Fibroblast of skin of left biceps (primary cell): ENCODE results near the gene S100PBP.
"Not testable (repeated sequence)": the region's sequence is repeated elsewhere in the genome, so short reads cannot be mapped to it uniquely, and the experiment has no call there.

Source experiments
- DNase-seq, 2 experiments: peaks; one replicate each; pipeline ENCODE4 v3.0.0-alpha.2; 2013; ENCODE audit warnings: low read depth in 2 of 2

S100PBP gene

GRCh38 chr1:32784817-32785216 is 32.6 kb upstream of the S100PBP start:
- DNase-seq: no peak

GRCh38 chr1:32786856-32787255 is 30.6 kb upstream of the S100PBP start:
- DNase-seq: no peak

- DNase-seq: peak; percentile 74 to 79
Observed at GRCh38 chr1:32789356-32789755, 28.1 kb upstream of the S100PBP start.

- DNase-seq: no peak
Observed at GRCh38 chr1:32791881-32792280, 25.6 kb upstream of the S100PBP start.

- peak in 1 of 2 experiments; percentile 41 for DNase-seq
Observed at GRCh38 chr1:32795763-32796162, 21.7 kb upstream of the S100PBP start.

- DNase-seq: no peak
Observed at GRCh38 chr1:32797456-32797855, 20.0 kb upstream of the S100PBP start.

GRCh38 chr1:32798191-32798590 is 19.3 kb upstream of the S100PBP start:
- no peak for DNase-seq

GRCh38 chr1:32798679-32799416 is 18.6 kb upstream of the S100PBP start:
- DNase-seq: no peak

GRCh38 chr1:32801096-32801715 is 16.2 kb upstream of the S100PBP start:
- peak in 1 of 2 experiments; percentile 36 for DNase-seq

- DNase-seq: not testable (repeated sequence)
Observed at GRCh38 chr1:32804460-32804859, 13.0 kb upstream of the S100PBP start.

GRCh38 chr1:32806290-32806689 is 11.2 kb upstream of the S100PBP start:
- no peak for DNase-seq

GRCh38 chr1:32806910-32807523 is 10.4 kb upstream of the S100PBP start:
- no peak for DNase-seq

GRCh38 chr1:32808580-32808979 is 8.9 kb upstream of the S100PBP start:
- no peak for DNase-seq

- DNase-seq: no peak
Observed at GRCh38 chr1:32810358-32810757, 7.1 kb upstream of the S100PBP start.

GRCh38 chr1:32811265-32811664 is 6.2 kb upstream of the S100PBP start:
- no peak for DNase-seq

- DNase-seq: no peak
Observed at GRCh38 chr1:32811917-32812316, 5.5 kb upstream of the S100PBP start.

GRCh38 chr1:32813941-32814739 is 3.3 kb upstream of the S100PBP start:
- no peak for DNase-seq

- no peak for DNase-seq
Observed at GRCh38 chr1:32816676-32817158, 736 bp upstream of the S100PBP start.

GRCh38 chr1:32817815-32818786 is 648 bp downstream of the S100PBP start:
- no peak for DNase-seq

GRCh38 chr1:32818804-32819541 is 1.5 kb downstream of the S100PBP start:
- DNase-seq: no peak
